ENCODE data around the gene LIN7C. TPM values are rescaled to one million over a fixed set of nuclear protein-coding genes. Genes with fewer than 3 reads are reported as not detected.

LIN7C gene
- total RNA-seq, 6 experiments from 2014 or later: 53.7 to 64.4 (median 60.2) TPM

- Mint-ChIP-seq H3K4me3 (peak overlapping the region; percentile 31; the same call in 1 of the 2 replicates), H3K27me3 (ENCODE audit: insufficient read depth) (no peaks in the 10 kb centered on the region), H3K36me3 (ENCODE audit: low read depth) (no peaks in the 10 kb centered on the region; the same call in 1 of the 2 replicates), H3K4me1 (ENCODE audit: low read depth) (peaks cover 73% of the 10 kb centered on the region), H3K27ac (peak overlapping the region; percentile 68), H3K9me3 (no peaks in the 10 kb centered on the region)
- TF ChIP-seq, protein P1, sequence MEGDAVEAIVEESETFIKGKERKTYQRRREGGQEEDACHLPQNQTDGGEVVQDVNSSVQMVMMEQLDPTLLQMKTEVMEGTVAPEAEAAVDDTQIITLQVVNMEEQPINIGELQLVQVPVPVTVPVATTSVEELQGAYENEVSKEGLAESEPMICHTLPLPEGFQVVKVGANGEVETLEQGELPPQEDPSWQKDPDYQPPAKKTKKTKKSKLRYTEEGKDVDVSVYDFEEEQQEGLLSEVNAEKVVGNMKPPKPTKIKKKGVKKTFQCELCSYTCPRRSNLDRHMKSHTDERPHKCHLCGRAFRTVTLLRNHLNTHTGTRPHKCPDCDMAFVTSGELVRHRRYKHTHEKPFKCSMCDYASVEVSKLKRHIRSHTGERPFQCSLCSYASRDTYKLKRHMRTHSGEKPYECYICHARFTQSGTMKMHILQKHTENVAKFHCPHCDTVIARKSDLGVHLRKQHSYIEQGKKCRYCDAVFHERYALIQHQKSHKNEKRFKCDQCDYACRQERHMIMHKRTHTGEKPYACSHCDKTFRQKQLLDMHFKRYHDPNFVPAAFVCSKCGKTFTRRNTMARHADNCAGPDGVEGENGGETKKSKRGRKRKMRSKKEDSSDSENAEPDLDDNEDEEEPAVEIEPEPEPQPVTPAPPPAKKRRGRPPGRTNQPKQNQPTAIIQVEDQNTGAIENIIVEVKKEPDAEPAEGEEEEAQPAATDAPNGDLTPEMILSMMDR (IDR thresholded peaks at IDR 0.05): no peak
- DNase-seq: no peak
Observed at GRCh38 chr11:27462543-27462942, 44.0 kb downstream of the LIN7C start.

GRCh38 chr11:27460158-27460978 lies 46.2 kb downstream of the LIN7C start:
- no peaks in the 10 kb centered on the region; the same call in 1 of the 2 replicates for H3K36me3 Mint-ChIP-seq (ENCODE audit: low read depth)
- no peak for DNase-seq
- no peak overlapping the region for H3K27ac Mint-ChIP-seq
- no peak overlapping the region for H3K4me3 Mint-ChIP-seq
- H3K9me3 Mint-ChIP-seq: no peaks in the 10 kb centered on the region
- H3K27me3 Mint-ChIP-seq (ENCODE audit: insufficient read depth): no peaks in the 10 kb centered on the region
- peaks cover 75% of the 10 kb centered on the region for H3K4me1 Mint-ChIP-seq (ENCODE audit: low read depth)
- TF ChIP-seq, protein P1 (IDR thresholded peaks at IDR 0.05): no peak

GRCh38 chr11:27459191-27459590 lies 47.4 kb downstream of the LIN7C start:
- Mint-ChIP-seq H3K36me3 (ENCODE audit: low read depth) (no peaks in the 10 kb centered on the region; the same call in 1 of the 2 replicates), H3K4me1 (ENCODE audit: low read depth) (peaks cover 72% of the 10 kb centered on the region), H3K27ac (no peak overlapping the region), H3K9me3 (no peaks in the 10 kb centered on the region), H3K4me3 (no peak overlapping the region), H3K27me3 (ENCODE audit: insufficient read depth) (no peaks in the 10 kb centered on the region)
- DNase-seq: no peak
- TF ChIP-seq, protein P1 (IDR thresholded peaks at IDR 0.05): no peak

DNA sequence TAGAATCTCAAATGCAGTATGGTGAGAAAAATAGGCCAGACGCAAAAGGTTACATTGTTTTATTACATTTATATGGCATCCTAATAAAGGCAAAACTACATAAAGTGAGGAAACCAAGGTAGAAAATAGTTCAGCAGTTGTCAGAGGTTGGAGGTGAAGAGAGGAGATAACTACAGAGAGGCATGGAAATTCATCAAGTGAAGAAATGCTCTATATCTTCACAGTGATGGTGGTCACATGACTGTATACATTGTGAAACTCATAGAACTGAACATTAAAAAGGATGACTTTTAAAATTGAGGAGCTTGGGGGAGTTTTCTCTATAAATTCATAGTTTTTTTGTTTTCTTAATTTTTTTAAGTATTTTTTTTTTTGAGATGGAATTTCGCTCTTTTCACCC lies 48.4 kb downstream of the LIN7C start:
- no peak for DNase-seq
- Mint-ChIP-seq H3K9me3 (no peaks in the 10 kb centered on the region), H3K36me3 (ENCODE audit: low read depth) (no peaks in the 10 kb centered on the region; the same call in 1 of the 2 replicates), H3K4me1 (ENCODE audit: low read depth) (peaks cover 71% of the 10 kb centered on the region), H3K27ac (peak overlapping the region; percentile 88; the same call in 1 of the 2 replicates), H3K27me3 (ENCODE audit: insufficient read depth) (no peaks in the 10 kb centered on the region), H3K4me3 (no peak overlapping the region)
- TF ChIP-seq, protein P1 (IDR thresholded peaks at IDR 0.05): no peak

DNA sequence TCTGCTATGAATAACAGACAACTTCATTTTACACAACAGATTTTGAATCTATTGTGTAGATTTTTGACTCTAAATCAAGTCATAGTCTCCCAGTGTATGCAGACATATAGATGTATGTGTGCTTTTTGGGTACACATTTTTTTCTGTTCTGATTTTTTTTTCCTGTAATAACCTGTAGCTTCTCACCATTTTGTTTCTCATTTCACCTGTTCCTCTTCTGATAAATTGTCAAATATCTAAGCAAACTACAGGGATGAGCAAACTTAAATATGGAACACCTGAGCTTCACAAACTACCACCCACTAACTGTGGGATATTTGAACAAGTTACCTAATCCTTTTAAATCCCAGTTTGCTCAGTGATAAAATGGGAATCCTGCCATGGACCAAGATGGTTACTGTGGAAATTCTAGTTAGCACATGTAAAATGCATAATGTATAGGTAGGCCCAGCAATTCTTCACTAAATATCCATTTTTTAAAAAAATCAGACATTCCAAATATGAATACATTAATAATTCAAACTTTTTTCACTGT lies 49.7 kb downstream of the LIN7C start:
- Mint-ChIP-seq H3K27ac (peak overlapping the region; percentile 88), H3K9me3 (no peaks in the 10 kb centered on the region), H3K36me3 (ENCODE audit: low read depth) (no peaks in the 10 kb centered on the region; the same call in 1 of the 2 replicates), H3K27me3 (ENCODE audit: insufficient read depth) (no peaks in the 10 kb centered on the region), H3K4me3 (peak overlapping the region; percentile 75), H3K4me1 (ENCODE audit: low read depth) (peaks cover 65% of the 10 kb centered on the region)
- DNase-seq: no peak
- TF ChIP-seq, protein P1 (IDR thresholded peaks at IDR 0.05): no peak
